ENCODE results near the gene GALNTL6. TPM values are rescaled to one million over a fixed set of nuclear protein-coding genes. Genes with fewer than 3 reads are reported as not detected.

GALNTL6 gene
- total and polyA plus RNA-seq, 2 donors from 2014 or later, result 0.60 TPM; not detected in 1

DNA sequence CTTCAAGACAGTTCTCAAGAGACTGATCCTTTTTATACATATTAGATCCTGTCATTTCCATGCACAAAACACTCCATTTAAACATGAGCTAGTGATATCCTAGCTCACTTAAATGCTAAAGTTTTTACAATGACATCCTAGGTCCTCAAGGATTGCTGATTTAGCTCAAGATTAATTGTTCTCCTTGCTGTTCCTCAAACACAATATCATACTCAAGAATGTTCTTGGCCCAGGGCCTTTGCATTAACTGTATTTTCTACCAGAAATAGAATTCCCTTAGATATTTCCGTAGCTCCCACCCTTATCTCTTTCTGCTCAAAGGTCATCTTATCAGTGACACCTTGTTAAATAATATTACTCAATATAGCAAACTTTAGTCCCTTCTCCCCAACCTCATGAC is 270.1 kb downstream of the GALNTL6 start:
- DNase-seq (no peak), FAIRE-seq (no peak)
- H3K36me3 ChIP-seq (ENCODE audit: control insufficient read depth in 2 of 3, insufficient read depth in 3 of 3, low read length in 3 of 3), result no peaks in the 10 kb centered on the region
- H3K27ac ChIP-seq (ENCODE audit: low read depth in 2 of 2, low read length in 2 of 2), result no peak overlapping the region
- no peaks in the 10 kb centered on the region for H3K4me1 ChIP-seq (ENCODE audit: control insufficient read depth in 2 of 3, insufficient read depth in 2 of 3, low read depth in 1 of 3, low read length in 3 of 3)
- TF ChIP-seq, protein P1, sequence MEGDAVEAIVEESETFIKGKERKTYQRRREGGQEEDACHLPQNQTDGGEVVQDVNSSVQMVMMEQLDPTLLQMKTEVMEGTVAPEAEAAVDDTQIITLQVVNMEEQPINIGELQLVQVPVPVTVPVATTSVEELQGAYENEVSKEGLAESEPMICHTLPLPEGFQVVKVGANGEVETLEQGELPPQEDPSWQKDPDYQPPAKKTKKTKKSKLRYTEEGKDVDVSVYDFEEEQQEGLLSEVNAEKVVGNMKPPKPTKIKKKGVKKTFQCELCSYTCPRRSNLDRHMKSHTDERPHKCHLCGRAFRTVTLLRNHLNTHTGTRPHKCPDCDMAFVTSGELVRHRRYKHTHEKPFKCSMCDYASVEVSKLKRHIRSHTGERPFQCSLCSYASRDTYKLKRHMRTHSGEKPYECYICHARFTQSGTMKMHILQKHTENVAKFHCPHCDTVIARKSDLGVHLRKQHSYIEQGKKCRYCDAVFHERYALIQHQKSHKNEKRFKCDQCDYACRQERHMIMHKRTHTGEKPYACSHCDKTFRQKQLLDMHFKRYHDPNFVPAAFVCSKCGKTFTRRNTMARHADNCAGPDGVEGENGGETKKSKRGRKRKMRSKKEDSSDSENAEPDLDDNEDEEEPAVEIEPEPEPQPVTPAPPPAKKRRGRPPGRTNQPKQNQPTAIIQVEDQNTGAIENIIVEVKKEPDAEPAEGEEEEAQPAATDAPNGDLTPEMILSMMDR (IDR thresholded peaks at IDR 0.05; ENCODE audit: borderline replicate concordance, extremely low read depth, insufficient read depth), result no peak
- no peak overlapping the region for H3K9ac ChIP-seq (ENCODE audit: low read length in 3 of 3)
- H3K9me3 ChIP-seq (ENCODE audit: control insufficient read depth in 2 of 3, insufficient read depth in 1 of 3, low read length in 3 of 3), result no peaks in the 10 kb centered on the region
- H3K4me3 ChIP-seq (ENCODE audit: low read length in 3 of 3), result no peak overlapping the region
- intact Hi-C loops (cut with DNase I), result no loop called here
- no peaks in the 10 kb centered on the region for H3K27me3 ChIP-seq (ENCODE audit: control insufficient read depth, insufficient read depth, low read length)

GRCh38 chr4:172088556-172088955 is 275.4 kb downstream of the GALNTL6 start:
- H3K4me1 ChIP-seq (ENCODE audit: control insufficient read depth in 2 of 3, insufficient read depth in 2 of 3, low read depth in 1 of 3, low read length in 3 of 3), result no peaks in the 10 kb centered on the region
- no peaks in the 10 kb centered on the region for H3K9me3 ChIP-seq (ENCODE audit: control insufficient read depth in 2 of 3, insufficient read depth in 1 of 3, low read length in 3 of 3)
- H3K4me3 ChIP-seq (ENCODE audit: low read length in 3 of 3), result no peak overlapping the region
- TF ChIP-seq, protein P1 (IDR thresholded peaks at IDR 0.05; ENCODE audit: borderline replicate concordance, extremely low read depth, insufficient read depth), result no peak
- intact Hi-C loops (cut with DNase I), result no loop called here
- FAIRE-seq (no peak), DNase-seq (no peak)
- H3K36me3 ChIP-seq (ENCODE audit: control insufficient read depth in 2 of 3, insufficient read depth in 3 of 3, low read length in 3 of 3), result no peaks in the 10 kb centered on the region
- no peak overlapping the region for H3K27ac ChIP-seq (ENCODE audit: low read depth in 2 of 2, low read length in 2 of 2)
- no peak overlapping the region for H3K9ac ChIP-seq (ENCODE audit: low read length in 3 of 3)
- H3K27me3 ChIP-seq (ENCODE audit: control insufficient read depth, insufficient read depth, low read length), result no peaks in the 10 kb centered on the region

- TF ChIP-seq, protein P1 (IDR thresholded peaks at IDR 0.05; ENCODE audit: borderline replicate concordance, extremely low read depth, insufficient read depth), result no peak
- intact Hi-C loops (cut with DNase I), result no loop called here
- DNase-seq (no peak), FAIRE-seq (no peak)
- no peaks in the 10 kb centered on the region for H3K27me3 ChIP-seq (ENCODE audit: control insufficient read depth, insufficient read depth, low read length)
- H3K4me3 ChIP-seq (ENCODE audit: low read length in 3 of 3), result no peak overlapping the region
- H3K27ac ChIP-seq (ENCODE audit: low read depth in 2 of 2, low read length in 2 of 2), result no peak overlapping the region
- H3K9me3 ChIP-seq (ENCODE audit: control insufficient read depth in 2 of 3, insufficient read depth in 1 of 3, low read length in 3 of 3), result no peaks in the 10 kb centered on the region
- no peak overlapping the region for H3K9ac ChIP-seq (ENCODE audit: low read length in 3 of 3)
- no peaks in the 10 kb centered on the region for H3K36me3 ChIP-seq (ENCODE audit: control insufficient read depth in 2 of 3, insufficient read depth in 3 of 3, low read length in 3 of 3)
- no peaks in the 10 kb centered on the region for H3K4me1 ChIP-seq (ENCODE audit: control insufficient read depth in 2 of 3, insufficient read depth in 2 of 3, low read depth in 1 of 3, low read length in 3 of 3)
Measured at GRCh38 chr4:172095161-172095560, 282.0 kb downstream of the GALNTL6 start.

GRCh38 chr4:172096786-172097185 is 283.6 kb downstream of the GALNTL6 start:
- FAIRE-seq (no peak), DNase-seq (no peak)
- H3K36me3 ChIP-seq (ENCODE audit: control insufficient read depth in 2 of 3, insufficient read depth in 3 of 3, low read length in 3 of 3), result no peaks in the 10 kb centered on the region
- H3K27me3 ChIP-seq (ENCODE audit: control insufficient read depth, insufficient read depth, low read length), result no peaks in the 10 kb centered on the region
- H3K4me3 ChIP-seq (ENCODE audit: low read length in 3 of 3), result no peak overlapping the region
- TF ChIP-seq, protein P1 (IDR thresholded peaks at IDR 0.05; ENCODE audit: borderline replicate concordance, extremely low read depth, insufficient read depth), result no peak
- no peaks in the 10 kb centered on the region for H3K4me1 ChIP-seq (ENCODE audit: control insufficient read depth in 2 of 3, insufficient read depth in 2 of 3, low read depth in 1 of 3, low read length in 3 of 3)
- intact Hi-C loops (cut with DNase I), result no loop called here
- H3K27ac ChIP-seq (ENCODE audit: low read depth in 2 of 2, low read length in 2 of 2), result no peak overlapping the region
- no peaks in the 10 kb centered on the region for H3K9me3 ChIP-seq (ENCODE audit: control insufficient read depth in 2 of 3, insufficient read depth in 1 of 3, low read length in 3 of 3)
- H3K9ac ChIP-seq (ENCODE audit: low read length in 3 of 3), result no peak overlapping the region

Data from kidney (tissue), 14 donors.